NCI-H2107 treated with DMSO at 0.1 percent for 48 hours (cell line): ENCODE measurements around the gene TRIM67.
"Not testable (repeated sequence)": the region's sequence is repeated elsewhere in the genome, so short reads cannot be mapped to it uniquely, and the experiment has no call there.

Source experiments
- DNase-seq: peaks from one replicate; lab custom pipeline; 2025; ENCODE audit not compliant: unreplicated experiment; lab: John Stamatoyannopoulos, UW

Gene TRIM67

GRCh38 chr1:231201979-231202633, 40.2 kb downstream of the TRIM67 start:
- no peak for DNase-seq

GRCh38 chr1:231203259-231204057, 41.6 kb downstream of the TRIM67 start:
- DNase-seq = no peak

DNA sequence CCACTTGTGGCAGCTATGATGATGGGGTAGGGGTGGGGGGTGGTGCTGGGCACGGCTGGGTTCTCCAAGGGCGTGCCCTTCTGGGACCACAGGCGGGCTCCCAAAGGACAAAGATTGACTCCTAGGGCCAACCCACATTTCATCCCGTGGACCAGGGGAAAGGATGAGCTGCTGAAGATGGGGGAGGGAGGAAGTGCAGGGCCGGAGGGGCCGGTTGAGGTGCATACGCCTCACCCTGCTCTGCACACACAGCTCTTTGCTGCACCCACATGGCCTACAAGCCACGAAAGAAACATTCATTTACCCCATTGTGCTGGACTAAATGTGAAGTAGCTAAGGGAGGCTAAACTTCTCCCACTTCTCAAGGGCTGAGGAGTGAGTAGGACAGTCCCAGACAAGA, 45.0 kb downstream of the TRIM67 start:
- DNase-seq = no peak

DNA sequence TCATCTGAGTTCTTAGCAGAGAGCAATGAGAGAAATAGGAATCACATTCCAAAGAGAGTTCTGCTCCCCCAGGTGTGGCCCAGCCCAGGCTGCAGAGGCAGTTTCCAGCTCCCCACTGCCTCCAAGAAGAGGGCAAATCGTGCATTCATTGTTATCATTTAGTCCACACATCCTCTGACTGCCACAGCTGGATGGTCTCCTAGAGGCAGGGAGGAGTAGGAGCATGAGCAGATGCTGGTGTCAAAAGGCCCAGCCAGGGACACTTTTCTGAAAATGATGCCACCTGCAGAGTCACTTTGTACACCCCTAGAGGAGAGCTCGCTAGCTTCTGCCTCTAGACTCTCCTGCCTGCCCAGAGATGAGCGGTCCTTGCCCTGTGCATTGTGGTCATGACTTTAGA, 45.6 kb downstream of the TRIM67 start:
- DNase-seq = no peak

DNA sequence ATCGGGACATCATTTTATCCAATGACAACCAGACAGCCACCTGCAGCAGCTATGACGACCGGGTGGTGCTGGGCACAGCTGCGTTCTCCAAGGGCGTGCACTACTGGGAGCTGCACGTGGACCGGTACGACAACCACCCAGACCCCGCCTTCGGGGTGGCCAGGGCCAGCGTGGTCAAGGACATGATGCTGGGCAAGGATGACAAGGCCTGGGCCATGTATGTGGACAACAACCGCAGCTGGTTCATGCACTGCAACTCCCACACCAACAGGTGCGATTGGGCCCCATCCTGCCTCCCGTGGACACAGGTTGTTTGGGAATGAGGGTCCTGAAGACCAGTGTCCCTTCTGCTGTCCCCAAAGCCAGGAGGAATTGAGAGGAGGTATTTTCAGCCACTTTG, 47.1 kb downstream of the TRIM67 start:
- no peak for DNase-seq

- no peak for DNase-seq
Measured at GRCh38 chr1:231209531-231209930, 47.7 kb downstream of the TRIM67 start.

DNA sequence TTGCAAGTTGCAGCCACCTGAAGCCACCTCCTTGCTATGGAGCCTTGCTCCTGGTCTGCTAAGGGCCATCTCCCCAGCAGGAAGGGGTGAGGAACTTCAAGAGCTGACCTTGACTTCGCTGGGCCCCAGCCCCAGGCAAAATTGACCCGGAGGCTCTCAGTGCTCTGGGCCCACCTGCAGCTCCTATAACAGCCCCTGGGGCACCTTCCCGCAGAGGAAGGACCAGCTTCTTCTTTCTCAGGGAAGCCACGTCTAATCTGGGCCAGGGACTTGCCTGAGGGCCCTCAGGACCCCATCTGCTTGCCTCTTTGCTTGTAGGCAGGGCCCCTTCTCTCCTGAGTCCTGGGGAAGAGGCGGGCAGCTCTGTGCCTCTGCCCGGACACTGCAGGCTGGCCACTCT, 48.3 kb downstream of the TRIM67 start:
- DNase-seq = no peak

DNA sequence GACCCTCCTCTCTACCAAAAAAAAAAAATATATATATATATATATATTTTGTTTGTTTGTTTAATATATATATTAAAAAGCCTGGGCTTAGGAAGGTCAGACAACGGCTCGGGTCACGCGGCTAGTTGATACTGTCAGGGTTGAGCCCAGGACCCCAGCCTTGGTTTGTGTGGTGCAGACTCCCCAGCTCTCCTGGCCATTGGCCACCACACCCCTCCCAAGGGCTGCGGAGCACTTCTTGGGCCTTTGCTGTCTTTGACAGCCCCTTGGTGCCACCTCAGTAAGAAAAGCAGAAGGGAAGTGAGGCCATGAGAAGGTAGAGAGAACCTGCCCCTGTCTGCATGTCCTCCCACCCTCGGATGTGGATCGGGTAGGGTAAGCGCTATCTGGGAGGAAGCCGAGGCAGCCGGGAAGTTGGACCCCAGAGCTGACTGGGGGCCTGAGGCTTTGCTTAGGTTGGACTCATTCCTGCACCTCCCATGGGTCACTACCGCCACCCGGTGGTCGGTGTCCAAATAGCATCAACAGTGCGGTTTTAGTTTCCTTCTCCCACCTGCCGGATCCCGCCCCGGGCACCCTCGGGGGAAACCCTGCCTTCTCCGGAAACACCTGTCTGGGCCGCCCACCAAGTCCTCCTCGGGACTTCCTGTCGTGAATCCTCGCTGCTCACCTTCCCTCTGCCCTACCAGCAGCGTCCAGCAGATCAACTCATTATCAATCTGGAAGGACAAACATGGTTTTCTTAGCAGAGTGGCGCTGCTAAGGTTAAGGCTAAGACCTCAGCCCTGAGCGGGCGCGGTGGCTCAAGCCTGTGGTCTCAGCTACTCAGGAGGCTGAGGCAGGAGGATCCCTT, 49.4 kb downstream of the TRIM67 start:
- peak; percentile 83 for DNase-seq

- DNase-seq = not testable (repeated sequence)
Measured at GRCh38 chr1:231212301-231212700, 50.4 kb downstream of the TRIM67 start.

DNA sequence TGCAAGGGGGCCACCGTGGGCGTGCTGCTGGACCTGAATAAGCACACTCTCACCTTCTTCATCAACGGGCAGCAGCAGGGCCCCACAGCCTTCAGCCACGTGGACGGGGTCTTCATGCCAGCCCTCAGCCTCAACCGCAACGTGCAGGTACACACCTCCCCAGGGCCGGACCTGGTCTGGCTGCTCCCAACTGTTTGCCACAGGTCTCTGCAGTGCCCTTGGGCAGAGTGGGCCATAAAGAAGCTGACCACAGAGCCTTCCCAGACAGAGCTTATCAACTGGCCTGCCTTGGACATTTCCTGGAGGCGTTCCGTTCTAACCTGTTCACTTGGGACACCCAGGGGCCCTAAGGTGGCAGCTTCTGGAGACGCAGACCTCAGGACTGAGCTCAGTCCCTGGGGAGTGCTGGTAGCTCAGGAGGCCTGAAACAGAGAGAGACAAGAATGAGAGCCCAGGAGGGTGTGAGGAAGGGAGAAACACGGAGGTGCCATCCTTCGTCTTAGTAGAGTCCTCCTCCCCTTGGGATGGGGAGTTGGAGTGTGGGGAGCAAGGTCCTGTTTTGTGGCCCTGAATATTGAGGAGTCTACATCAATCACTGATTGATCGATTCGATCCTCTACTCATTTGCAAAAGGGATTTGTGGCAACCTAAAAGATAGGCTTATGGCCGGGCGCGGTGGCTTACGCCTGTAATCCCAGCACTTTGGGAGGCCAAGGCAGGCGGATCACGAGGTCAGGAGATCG, 52.1 kb downstream of the TRIM67 start:
- DNase-seq = no peak

- DNase-seq = no peak
Measured at GRCh38 chr1:231214918-231215680, 53.2 kb downstream of the TRIM67 start.

GRCh38 chr1:231215681-231216385, 54.0 kb downstream of the TRIM67 start:
- no peak for DNase-seq

DNA sequence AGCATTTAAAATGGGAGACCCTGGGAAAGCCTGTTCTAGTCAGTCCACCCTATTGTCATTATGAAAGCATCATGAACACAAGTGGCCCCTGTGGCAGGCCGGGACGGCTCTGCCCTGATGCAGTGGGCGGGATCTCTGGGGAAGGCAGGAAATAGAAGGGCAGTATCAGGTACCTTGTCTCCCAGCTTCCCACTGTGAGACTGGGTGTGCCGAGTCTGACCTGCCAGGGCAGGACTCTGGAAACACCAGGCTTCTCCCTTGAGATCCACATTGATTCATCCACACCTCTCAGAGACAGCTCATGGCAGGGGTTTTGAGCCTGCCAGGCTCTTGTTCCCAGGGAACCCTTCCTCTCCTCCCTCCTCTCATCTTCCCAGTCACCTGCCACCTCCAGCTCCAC, 54.6 kb downstream of the TRIM67 start:
- DNase-seq = peak; percentile 76

- no peak for DNase-seq
Measured at GRCh38 chr1:231217056-231217455, 55.2 kb downstream of the TRIM67 start.

DNA sequence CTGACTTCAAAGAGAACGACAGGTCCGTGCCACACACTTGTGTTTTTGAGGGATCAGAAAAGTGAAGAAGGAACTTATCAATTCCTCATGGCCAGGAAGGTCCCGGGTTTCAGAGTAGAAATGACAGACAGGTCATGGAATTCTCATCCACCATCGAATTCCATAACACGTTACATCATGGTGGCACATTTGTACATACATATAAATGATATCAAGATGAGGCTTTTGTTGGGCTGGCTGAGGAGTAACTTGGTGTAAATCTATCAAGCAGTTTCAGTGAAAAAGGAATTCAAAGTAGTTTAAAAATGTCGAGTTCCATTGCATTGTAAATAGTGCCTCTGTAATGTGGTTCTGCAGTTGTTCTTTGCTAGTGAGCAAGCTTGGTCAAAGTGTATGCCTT, 56.2 kb downstream of the TRIM67 start:
- DNase-seq = no peak

DNA sequence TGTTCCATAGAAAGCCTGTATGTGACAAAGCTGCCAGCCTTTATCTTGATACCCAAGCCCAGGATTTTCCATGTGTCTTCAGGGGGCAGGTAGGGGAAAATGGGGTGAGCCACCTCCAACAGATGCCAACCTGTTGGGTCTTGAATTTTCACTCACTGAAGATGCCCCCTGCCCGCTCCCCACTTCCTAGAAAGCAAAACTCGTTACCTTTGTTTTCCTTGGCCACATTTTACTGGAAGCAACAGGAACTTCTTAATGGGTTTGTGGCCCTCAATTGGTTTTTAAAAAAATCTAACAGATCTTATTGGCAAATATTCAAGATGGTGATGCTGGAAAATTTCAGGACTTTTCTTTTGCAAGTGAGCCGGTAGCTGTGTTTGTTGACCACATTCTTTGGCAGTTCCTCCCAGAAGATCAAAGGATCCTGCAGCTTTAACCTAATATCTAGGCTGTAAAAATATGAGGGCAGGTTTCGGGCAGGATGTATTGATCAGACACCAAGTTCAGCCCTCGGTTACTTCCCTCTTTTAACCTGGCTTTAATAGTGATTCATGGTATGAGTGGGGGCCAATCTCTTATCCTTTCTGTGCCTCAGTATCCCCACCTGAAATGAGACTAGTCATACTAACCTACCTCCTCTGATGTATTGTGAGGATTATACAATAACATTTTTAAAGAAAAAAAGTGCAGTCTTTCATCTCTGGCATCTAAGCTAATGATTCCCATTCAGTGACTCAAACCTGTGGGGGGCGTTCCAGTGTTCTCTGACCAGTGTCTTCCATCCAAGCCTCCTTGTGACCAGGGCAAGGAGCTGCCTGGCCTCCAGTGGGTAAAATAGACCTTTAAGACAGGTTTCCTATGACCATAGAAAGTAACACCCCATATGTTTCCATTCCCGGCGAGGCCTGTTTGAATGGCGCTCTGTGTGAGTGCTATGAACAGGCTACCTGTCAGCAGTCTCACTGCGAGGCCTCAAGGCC, 57.9 kb downstream of the TRIM67 start:
- no peak for DNase-seq

GRCh38 chr1:231220801-231221200, 58.9 kb downstream of the TRIM67 start:
- DNase-seq = no peak

GRCh38 chr1:231226156-231226555, 64.3 kb downstream of the TRIM67 start:
- no peak for DNase-seq
